ELF-1 (cell line): ENCODE data around the gene SPTAN1.
"Not testable (repeated sequence)": the region's sequence is repeated elsewhere in the genome, so short reads cannot be mapped to it uniquely, and the experiment has no call there.

Source experiments
- DNase-seq: peaks from one replicate; pipeline ENCODE4 v3.0.0-alpha.2; 2016; ENCODE audit warnings: low read depth, low spot score

SPTAN1 gene

DNA sequence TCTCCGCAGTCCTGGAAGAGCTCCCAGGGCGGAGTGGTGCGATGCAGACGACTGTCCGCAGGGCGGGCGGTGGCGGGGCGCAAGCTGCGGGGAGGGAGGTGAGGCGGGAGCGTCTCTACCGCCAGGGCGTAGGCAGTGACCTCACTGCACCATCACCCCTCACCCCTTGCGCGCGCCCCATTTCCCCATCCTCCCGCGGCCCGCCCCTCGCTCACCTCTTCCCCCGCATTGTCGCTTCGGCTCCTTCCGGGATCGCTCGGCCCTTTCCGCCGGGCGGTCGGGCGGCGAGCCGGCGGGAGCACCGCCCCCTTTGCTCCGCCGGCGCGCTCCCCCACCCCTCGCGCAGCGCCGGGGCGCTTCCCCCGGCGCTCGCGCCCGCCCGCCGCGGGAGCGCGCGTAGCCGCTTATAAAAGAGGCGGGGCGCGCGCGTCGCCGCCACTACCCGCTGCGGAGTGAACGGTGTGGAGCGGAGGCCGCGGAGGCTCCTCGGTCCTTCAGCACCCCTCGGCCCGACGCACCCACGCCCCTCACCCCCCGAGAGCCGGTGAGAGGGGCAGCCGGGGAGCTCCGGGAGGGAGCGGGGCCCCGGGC is at the start of gene SPTAN1:
Gene SPTAN1 (plus strand): TSS at position 435 of the 591 bp plus-strand sequence. CDS start 14,154 bp downstream, outside the sequence.
- peak; percentile 88 for DNase-seq

DNA sequence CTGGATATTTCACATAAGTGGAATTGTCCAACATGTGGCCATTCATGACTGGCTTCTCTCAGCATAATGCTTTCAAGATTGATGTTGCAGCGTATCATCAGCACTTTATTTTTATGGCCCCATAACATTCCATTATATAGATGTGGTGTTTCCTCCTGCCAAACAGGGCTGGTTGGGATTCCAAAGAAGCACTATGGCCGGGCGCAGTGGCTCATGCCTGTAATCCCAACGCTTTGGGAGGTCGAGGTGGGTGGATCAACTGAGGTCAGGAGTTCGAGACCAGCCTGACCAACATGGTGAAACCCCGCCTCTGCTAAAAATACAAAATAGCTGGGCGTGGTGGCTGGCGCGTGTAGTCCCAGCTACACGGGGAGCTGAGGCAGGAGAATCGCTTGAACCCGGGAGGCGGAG is 49.0 kb upstream of the SPTAN1 start:
- not testable (repeated sequence) for DNase-seq

DNA sequence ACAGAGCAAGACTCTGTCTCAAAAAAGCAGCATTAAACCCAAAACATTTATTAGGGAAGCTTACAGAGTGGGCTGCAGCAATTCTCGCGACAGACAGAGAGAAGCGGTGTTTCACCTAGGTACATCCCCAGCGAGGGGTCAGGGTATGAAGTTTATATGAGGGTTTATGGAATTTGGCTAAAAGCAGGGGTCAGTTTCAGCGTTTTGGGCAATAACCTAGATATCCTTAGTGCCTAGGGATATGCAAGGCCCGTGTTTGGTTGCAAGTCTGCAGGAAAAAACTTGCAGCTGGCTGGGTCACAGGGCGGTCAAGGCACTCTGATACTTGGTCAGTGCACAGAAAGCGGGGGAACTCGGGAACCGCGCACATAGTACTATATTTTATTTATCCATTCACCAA is 48.5 kb upstream of the SPTAN1 start:
- DNase-seq: peak; percentile 18

DNA sequence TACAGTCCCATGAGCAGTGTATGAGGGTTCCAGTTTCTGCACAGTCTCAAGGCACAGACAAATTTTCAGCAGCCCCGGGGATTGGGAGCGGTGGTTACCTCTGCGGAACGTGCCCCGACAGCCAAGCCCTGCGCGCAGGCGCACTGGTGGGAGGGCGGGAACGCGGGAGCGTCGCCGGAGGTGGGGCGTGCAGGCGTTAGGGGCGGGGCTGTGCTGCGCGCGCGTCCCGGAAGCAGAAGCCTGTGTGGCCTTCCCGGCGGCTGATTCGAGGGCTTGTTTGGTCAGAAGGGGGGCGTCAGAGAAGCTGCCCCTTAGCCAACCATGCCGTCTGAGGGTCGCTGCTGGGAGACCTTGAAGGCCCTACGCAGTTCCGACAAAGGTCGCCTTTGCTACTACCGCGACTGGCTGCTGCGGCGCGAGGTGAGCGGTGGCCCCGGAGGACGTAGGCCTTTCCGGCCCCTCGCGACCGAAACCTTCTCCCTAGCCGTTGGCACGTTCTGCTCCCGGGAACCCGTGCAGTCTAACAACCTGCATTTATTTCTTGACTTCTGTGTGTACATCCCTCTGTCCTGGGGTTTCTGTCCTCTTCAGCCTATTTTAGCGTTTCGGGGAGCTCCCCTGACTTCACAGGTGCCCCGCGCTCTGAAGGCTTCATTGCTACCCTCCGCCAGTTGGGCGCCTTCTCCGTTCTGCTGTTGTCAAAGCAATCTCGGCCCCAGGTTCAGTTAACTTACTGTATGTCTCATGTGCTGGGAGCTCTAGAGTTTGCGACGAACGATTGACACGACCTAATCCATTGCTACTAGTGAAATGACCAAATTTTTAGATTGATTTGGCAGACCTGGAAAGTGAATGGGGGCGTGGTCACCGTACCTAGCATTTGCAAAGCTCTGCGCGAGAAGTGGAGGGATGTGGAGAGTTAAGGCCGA is 47.6 kb upstream of the SPTAN1 start, which contains the start of gene GLE1:
Gene GLE1 (plus strand): TSS at position 235 of the 929 bp plus-strand sequence. CDS start 87 bp downstream, at position 322.
- DNase-seq: peak; percentile 95

DNA sequence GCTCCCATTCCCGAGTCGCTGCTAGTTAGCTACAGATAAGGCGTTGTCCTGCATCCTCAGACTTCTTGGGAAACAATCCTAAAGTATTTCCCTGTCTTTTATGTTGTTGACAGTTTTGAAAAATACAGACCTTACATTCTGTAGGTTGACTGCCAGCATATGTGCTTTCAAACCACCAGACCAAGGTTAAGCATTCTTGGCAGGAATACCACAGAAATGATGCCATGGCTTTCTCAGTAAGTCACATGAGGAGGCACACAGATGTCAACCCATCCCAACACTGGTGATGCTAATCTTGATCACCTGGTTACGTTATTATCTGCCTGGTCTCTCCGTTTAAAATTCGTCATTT is 47.0 kb upstream of the SPTAN1 start:
- DNase-seq: no peak

DNA sequence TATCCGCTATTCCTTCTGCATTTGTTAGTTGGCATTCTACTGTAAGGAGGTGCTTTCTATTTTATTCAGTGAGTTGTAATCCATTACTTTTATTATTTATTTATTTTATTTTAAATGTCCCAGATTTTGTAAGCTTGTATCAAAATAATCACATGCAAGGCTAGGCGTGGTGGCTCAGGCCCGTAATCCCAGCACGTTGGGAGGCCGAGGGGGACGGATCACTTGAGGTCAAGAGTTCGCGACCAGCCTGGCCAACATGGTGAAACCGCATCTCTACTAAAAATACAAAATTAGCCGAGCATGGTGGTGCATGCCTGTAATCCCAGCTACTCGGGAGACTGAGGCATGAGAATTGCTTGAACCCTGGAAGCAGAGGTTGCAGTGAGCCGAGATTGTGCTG is 46.5 kb upstream of the SPTAN1 start:
- DNase-seq: not testable (repeated sequence)

DNA sequence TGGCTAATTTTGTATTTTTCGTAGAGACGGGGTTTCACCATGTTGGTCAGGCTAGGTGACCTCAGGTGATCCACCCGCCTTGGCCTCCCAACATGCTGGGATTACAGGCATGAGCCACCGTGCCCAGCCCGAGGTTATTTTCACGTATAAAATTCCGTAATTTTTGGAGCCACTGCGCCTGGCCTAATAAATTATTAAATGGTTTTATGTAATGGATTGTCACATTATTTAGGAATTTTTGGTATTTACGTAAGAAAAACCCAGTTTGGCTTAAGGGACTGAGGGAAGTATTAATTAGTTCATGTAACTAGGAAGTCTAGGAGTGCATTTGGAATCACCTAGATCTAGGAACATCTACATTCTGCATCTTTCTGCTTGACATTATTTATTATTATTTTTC is 39.6 kb upstream of the SPTAN1 start:
- no peak for DNase-seq

DNA sequence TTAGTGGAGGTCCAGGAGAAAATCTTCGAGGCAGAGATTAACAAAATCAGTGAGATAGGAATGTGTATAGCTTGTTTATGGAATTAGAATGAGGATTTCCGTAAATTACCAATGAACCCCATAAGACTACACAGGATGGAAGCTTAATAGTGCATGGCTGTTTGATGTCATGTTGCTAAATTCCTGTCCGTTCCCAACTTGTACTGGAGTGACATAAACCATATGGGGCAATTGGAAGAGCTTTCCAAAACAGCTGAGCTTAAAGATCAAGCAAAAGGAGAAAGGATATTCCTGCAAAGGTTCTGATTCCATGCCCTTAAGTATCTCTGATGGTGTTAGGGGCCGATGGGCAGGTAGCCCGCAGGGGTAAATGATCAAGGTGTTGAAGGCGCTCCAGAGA is 30.4 kb upstream of the SPTAN1 start:
- no peak for DNase-seq

DNA sequence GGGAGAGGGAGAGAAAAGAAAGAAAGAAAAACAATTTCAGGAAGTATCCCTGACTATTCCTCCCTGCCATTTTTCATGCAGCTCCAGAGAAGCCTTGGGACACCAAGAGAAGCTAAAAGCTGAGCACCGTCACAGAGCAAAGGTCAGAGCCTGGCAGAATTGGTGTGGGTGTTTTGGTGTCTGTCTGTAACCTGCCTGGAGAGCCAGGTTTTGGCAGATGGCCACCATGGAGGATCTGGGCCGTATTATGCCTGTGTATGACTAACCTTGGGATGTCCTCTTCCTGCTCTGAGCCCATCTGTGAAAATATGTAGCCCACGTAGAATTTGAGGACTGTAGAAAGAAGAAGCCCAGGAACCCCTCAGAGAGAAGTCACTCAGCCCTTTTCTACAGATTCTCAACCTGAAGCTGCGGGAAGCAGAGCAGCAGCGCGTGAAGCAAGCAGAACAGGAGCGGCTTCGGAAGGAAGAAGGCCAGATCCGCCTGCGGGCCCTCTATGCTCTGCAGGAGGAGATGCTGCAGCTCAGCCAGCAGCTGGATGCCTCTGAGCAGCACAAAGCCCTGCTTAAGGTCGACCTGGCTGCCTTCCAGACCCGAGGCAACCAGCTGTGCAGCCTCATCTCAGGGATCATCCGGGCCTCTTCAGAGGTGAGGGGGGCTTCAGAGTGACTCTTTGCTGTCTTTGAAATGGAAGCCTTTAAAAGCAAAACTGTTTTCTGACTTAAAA is 29.0 kb upstream of the SPTAN1 start:
- DNase-seq: peak; percentile 76

DNA sequence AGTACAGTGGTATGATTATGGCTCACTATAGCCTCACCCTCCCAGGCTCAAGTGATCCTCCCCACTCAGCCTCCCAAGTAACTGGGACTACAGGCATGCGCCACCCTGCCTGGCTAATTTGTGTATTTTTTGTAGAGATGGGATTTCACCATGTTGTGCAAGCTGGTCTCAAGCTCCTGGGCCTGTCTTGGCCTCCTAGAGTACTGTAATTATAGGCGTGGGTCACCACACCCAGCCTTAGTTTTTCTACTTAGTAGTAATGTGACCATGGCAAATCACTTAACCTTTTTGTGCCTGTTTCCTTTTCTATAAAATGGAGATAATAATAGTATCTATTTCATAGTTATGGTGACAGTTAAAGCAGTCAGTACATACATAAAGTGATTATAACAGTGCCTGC is 25.7 kb upstream of the SPTAN1 start:
- DNase-seq: no peak

DNA sequence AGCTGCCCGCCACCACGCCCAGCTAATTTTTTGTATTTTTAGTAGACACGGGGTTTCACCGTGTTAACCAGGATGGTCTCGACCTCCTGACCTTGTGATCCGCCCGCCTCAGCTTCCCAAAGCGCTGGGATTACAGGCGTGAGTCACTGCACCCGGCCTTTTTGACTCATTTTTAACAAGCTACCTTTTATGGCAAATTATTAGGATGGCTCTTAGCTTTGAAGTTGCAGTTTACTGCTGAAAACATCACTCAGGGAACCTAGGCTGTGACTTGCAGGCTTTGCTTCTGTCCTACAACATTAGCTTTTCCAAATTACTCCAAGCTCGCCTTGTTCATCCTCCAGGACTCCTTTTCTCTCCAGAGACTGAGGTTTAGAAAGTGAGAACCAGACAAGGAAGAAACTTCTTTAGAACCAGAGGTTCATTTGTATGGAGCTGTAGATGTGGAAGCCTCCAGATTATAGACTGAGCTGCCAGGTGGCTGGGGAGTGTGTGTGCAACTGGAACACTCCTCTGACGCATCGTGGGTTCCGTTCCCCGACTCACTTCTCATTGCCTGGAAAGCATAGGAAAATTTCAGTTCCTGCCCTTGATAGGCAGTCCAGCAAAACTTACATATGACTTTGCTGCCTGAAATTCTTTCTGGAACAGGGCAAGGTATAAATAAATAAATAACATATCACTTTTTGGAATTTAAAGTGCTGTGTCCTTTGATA is 23.8 kb upstream of the SPTAN1 start:
- DNase-seq: peak; percentile 17

DNA sequence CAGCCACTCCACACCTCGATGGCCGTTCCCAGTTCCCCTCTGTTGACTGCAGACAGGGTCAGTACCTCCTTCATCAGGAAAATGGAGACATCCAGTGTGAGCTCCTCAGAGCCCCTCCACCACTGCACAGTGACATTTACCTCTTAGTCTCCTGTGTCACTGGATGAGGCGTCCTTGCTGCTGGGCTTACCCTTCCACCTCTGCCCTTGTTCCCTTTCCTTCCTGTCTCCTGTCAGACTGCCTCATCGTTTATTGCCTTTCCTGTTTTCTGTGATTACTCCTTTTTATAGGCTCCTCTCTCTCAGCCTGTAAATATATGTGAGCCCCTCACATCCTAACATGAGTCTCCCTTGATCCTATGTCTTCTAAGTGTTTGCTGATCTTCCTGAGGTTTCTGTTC is 23.2 kb upstream of the SPTAN1 start:
- DNase-seq: no peak

DNA sequence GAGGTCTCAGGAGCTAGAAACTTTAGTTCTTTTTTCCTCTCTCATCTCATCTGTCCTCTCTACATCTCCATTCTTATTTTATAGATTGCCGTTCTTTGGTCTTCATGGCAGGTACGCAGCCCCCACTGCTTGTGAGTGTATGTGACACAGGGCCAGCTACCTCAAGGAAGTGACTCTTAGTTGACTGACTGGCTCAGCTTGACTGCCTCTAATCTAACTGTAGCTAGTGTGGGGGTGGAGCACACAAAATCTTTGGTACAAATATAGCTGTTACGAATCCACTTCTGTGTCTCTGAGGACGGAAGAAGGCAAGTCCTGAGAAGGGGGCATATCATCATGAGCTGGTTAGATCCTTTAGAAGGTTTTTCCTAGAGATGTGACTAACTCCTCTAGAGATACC is 19.8 kb upstream of the SPTAN1 start:
- DNase-seq: no peak

DNA sequence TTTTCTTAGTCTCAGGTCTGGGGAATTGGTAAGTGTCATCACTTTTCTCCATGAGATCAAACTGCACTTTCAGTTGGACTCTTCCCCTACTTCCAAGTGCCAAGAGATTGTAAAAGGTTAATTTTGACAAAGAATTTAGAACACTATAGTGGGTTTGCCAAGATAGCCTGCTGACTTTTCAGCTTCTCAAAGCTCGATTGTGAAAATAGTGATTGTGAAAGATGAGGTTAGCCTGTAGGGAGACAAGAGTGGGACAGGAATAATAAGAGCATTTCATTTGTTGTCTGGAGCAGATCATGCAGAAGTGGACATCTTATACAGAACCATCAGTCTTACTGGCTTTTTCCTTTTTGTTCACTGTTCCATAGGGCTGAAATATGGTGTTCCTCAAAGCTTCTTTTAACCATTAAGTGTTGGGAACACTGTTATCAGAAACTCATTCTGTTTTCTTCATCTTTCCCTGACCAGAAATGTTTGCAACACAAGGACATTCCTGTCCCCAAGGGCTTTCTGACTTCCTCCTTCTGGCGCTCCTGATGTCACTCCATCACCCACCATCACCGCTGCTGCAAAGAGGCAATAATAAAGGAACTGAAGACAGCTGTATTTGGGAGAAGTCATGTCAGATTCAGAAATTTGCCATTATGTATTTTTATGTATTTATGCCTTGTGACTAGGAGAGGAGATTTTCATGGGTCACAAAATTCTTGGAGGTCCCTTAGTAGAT is 11.6 kb upstream of the SPTAN1 start:
- DNase-seq: no peak

DNA sequence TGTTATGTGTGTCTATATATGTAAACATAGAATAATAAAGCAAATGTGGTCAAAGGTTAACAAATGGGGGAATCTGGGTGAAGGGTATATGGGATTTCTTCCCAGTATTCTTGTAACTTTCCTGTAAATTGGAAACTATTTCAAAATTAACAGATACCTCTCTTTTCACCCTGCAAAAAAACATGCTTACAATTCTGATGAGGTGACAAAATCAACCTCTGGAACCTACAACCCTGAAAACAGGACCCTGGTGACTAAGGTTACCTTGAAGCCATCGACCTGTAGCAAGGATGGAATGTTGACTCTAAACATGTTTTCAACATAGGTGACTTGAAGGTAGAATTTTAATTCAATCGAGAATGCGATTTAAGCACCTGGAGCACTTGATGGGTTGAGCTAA is 5.9 kb upstream of the SPTAN1 start:
- no peak for DNase-seq

DNA sequence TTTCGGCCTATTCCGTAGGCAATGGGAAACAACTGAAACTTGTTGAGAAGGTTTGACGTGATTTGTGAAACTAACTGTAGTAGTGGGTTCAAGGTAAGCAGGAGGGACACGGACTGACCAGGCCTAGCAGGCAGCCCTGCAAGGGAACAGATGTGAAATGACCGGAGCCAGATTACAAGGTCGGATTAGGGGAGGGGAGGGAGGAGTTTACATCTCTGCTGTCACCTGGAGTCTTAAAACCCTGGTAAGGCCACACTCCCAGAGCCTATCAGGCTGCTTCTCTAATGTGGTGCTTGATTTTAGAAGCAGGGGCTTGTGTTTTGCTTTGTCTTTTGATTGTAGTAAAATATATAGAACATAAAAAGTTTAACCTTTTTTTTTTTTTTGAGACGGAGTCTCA is 3.5 kb upstream of the SPTAN1 start:
- no peak for DNase-seq

DNA sequence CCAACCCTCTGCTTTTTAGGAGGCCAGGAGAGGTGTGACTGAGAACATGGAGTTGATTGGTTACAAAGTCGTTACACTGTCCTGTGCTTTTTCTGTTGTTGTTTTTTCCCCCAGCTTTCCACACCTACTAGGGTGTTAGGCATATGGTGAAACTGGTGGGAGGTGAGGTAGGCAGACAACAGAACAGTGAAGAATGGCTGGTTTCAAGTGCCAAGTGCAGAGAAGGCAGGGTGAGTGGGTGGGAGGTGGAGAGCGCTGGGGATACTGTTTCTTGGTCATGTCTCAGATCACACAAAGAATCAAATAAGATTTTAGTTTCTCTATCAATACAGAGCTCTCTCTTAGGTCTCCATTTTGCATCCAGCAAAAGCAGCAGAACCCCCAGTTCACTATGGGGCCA is 2.2 kb upstream of the SPTAN1 start:
- no peak for DNase-seq

DNA sequence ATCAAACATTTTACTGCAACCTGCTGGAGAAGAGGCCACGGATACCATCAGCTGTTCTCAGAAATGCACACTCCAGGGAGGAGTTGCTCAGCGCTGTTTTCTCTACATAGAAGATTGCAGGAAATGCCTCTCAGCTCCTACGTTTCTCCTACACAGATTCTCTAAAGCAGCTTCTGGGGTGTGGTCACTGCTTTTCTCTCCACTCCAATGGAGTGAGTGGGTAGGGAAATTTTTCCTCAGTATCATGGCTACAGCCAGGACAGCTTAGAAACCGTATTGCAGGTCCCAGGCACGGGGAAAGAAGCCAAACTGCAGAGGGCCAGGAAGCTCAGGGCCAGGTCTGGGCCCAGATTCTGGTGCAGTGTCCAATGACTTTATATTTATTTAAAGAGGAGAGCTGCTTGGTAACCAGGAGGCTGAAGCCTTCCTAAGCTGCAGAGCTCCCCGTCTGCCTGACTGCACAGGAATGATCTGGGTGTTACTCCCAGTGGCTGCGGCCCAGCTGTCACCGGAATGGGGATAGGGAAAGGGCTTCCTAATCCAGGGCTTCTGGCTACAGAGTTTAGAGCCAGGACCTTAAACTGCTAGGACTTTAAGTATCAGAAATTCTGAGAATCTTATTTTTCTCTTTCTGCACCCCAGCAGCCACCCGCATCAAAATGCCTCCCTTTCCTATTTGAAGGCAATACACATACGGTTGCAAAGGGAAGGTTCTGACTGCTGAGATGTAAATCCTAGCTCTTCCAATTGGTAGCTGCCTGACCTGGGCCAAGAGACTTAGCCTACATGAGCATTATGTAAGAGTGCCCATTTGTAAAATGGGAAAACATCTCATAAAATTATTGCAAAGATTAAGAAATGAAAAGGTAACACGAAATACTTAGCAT is 1.4 kb upstream of the SPTAN1 start:
- peak; percentile 19 for DNase-seq

DNA sequence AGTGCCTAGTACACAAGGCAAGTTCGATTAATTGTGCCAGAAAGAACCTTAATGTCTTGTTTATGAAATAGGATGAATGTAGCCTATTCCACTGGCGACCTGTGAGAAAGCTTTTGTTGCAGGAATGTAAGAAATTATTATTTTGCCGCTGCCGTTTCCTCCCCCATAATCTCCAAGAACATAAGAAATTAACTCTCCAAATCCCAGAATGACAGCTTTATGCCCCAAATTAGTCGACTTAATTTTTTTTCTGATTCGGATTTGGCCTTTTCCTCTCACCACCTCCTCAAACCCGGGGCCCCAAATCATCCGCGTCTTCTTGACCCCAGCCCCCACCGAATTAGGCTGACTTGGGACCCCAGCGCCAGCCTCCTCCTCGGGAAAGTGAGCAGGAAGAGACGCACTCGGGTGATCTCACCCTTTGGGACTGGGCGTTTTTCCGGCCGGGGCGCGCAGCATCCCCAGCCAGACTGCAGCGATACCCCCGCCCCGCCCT is 682 bp upstream of the SPTAN1 start:
- no peak for DNase-seq
